Measurements from ENCODE around the gene TMEM86A. TPM values are rescaled to one million over a fixed set of nuclear protein-coding genes. Genes with fewer than 3 reads are reported as not detected.
A peak's percentile ranks its signal among the peaks of the same experiment; 100 is the strongest.

The TMEM86A gene
- total and polyA plus RNA-seq, 2 donors, result 1.9 TPM

GRCh38 chr11:18696638-18697225 lies 1.8 kb upstream of the TMEM86A start:
- H3K4me1 ChIP-seq (ENCODE audit: control insufficient read depth in 2 of 2, insufficient read depth in 2 of 2, low read length in 2 of 2), result peaks cover 9 to 17% of the 10 kb centered on the region in 2 donors
- H3K27ac ChIP-seq (ENCODE audit: low read depth in 1 of 2, low read length in 1 of 2), result no peak overlapping the region
- H3K9me3 ChIP-seq (ENCODE audit: control insufficient read depth in 2 of 2, insufficient read depth in 1 of 2, low read length in 1 of 2), result no peaks in the 10 kb centered on the region
- peaks cover 0 to 3% of the 10 kb centered on the region in 2 donors for H3K36me3 ChIP-seq (ENCODE audit: control insufficient read depth in 2 of 2, insufficient read depth in 2 of 2, low read length in 1 of 2)
- 94% methylated on average over 2 of the region's 2 CpGs for WGBS
- H3K4me3 ChIP-seq (ENCODE audit: low read length in 2 of 2), result no peak overlapping the region
- no peak for DNase-seq (ENCODE audit: low read depth in 6 of 9, low spot score in 9 of 9)
- H3K27me3 ChIP-seq (ENCODE audit: control insufficient read depth in 2 of 2, insufficient read depth in 1 of 2, low read length in 1 of 2), result peaks cover 0 to 5% of the 10 kb centered on the region in 2 donors

DNA sequence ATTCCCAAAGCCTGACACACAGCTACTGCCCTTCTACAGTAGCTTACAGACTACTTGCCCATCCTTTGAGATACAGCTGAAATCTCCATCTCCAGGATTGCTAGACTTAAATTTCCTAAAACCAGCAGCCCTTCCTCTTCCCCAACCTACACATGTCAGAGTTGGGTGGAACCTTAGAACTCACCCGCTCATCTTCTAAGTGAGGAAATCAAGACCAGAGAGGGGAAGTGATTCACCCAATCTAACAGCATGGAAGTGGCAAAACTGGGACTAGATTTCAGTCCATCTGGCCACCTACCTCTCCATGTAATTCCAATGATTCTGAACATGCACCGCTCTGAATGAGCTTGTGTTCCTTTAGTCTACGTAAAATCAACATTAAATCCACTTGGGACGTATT lies 1.0 kb upstream of the TMEM86A start:
- peaks cover 9 to 17% of the 10 kb centered on the region in 2 donors for H3K4me1 ChIP-seq (ENCODE audit: control insufficient read depth in 2 of 2, insufficient read depth in 2 of 2, low read length in 2 of 2)
- H3K27ac ChIP-seq (ENCODE audit: low read depth in 1 of 2, low read length in 1 of 2), result no peak overlapping the region
- no peak for DNase-seq (ENCODE audit: low read depth in 6 of 9, low spot score in 9 of 9)
- whole genome bisulfite sequencing, result 97% methylated on average over 4 of the region's 4 CpGs
- peaks cover 0 to 4% of the 10 kb centered on the region in 2 donors for H3K36me3 ChIP-seq (ENCODE audit: control insufficient read depth in 2 of 2, insufficient read depth in 2 of 2, low read length in 1 of 2)
- H3K4me3 ChIP-seq (ENCODE audit: low read length in 2 of 2), result no peak overlapping the region
- peaks cover 0 to 5% of the 10 kb centered on the region in 2 donors for H3K27me3 ChIP-seq (ENCODE audit: control insufficient read depth in 2 of 2, insufficient read depth in 1 of 2, low read length in 1 of 2)
- no peaks in the 10 kb centered on the region for H3K9me3 ChIP-seq (ENCODE audit: control insufficient read depth in 2 of 2, insufficient read depth in 1 of 2, low read length in 1 of 2)

DNA sequence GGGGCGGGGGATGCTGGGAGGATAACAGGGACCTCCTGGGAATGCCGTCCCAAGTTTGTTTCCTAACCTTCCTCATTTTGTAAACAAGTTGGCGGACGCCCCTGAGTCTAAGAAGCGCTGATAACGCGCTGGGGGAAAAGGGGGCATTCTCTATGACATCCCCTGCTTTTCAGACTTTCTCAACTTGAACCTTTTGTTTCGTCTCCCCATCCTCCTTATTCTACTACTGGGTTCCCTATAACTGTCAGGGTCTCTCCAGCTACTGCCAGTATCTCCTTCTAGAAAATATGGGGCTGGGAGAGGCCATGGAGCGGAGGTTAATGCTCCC lies 654 bp downstream of the TMEM86A start:
- DNase-seq (ENCODE audit: low read depth in 6 of 9, low spot score in 9 of 9), result no peak
- Histone ChIP-seq H3K27ac (ENCODE audit: low read depth in 1 of 2, low read length in 1 of 2) (no peak overlapping the region), H3K36me3 (ENCODE audit: control insufficient read depth in 2 of 2, insufficient read depth in 2 of 2, low read length in 1 of 2) (peaks cover 0 to 7% of the 10 kb centered on the region in 2 donors), H3K9me3 (ENCODE audit: control insufficient read depth in 2 of 2, insufficient read depth in 1 of 2, low read length in 1 of 2) (no peaks in the 10 kb centered on the region), H3K27me3 (ENCODE audit: control insufficient read depth in 2 of 2, insufficient read depth in 1 of 2, low read length in 1 of 2) (peaks cover 0 to 12% of the 10 kb centered on the region in 2 donors), H3K4me3 (ENCODE audit: low read length in 2 of 2) (peak overlapping the region; percentile 53 to 85), H3K4me1 (ENCODE audit: control insufficient read depth in 2 of 2, insufficient read depth in 2 of 2, low read length in 2 of 2) (peaks cover 9 to 17% of the 10 kb centered on the region in 2 donors)
- WGBS, result 26% methylated on average over 9 of the region's 9 CpGs

DNA sequence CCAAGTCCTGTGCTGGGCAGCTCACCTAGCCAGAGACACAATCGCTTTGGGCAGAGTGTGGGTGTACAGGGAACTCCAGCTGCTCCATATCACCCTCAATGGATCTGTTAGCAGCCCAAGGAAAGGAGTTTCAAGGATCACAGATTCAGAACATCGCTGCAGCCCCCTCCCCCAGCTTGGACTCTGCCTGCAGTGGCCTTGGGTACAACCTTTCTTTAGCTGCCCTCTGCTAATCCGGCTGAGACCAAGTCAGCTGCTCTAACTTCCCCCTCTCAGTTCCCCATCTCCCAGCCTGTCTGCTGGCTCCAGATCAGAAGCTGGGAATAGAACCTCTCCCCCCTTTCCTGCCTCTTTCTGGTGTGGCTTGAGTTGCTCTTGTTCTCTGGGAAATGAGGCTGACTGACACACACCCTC lies 1.3 kb downstream of the TMEM86A start:
- 80% methylated on average over 3 of the region's 3 CpGs for WGBS
- no peak overlapping the region for H3K4me3 ChIP-seq (ENCODE audit: low read length in 2 of 2)
- H3K36me3 ChIP-seq (ENCODE audit: control insufficient read depth in 2 of 2, insufficient read depth in 2 of 2, low read length in 1 of 2), result peaks cover 0 to 7% of the 10 kb centered on the region in 2 donors
- H3K4me1 ChIP-seq (ENCODE audit: control insufficient read depth in 2 of 2, insufficient read depth in 2 of 2, low read length in 2 of 2), result peaks cover 9 to 17% of the 10 kb centered on the region in 2 donors
- no peak overlapping the region for H3K27ac ChIP-seq (ENCODE audit: low read depth in 1 of 2, low read length in 1 of 2)
- DNase-seq (ENCODE audit: low read depth in 6 of 9, low spot score in 9 of 9), result no peak
- peaks cover 0 to 16% of the 10 kb centered on the region in 2 donors for H3K27me3 ChIP-seq (ENCODE audit: control insufficient read depth in 2 of 2, insufficient read depth in 1 of 2, low read length in 1 of 2)
- H3K9me3 ChIP-seq (ENCODE audit: control insufficient read depth in 2 of 2, insufficient read depth in 1 of 2, low read length in 1 of 2), result no peaks in the 10 kb centered on the region

DNA sequence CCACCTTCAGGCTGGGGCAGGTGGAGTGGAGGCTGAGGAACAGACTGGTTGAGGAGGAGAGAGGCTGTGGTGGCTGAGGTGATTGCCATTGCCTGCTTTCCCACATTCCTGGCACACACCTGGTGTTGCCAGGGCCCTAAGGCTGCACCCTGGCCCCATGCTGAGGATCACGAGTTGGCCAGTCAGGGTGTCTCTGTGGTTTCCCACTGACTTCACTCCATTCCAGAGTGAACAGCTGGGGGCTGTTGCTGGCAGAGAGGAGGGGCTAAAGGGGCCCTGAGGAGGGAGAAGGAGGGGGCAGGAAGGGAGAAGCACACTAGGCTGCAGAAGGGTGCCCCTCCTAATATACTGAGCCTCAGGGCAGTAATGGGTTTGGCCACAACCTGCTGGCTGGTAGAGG lies 1.8 kb downstream of the TMEM86A start:
- DNase-seq (ENCODE audit: low read depth in 6 of 9, low spot score in 9 of 9), result no peak
- Histone ChIP-seq H3K9me3 (ENCODE audit: control insufficient read depth in 2 of 2, insufficient read depth in 1 of 2, low read length in 1 of 2) (no peaks in the 10 kb centered on the region), H3K36me3 (ENCODE audit: control insufficient read depth in 2 of 2, insufficient read depth in 2 of 2, low read length in 1 of 2) (peaks cover 0 to 7% of the 10 kb centered on the region in 2 donors), H3K27ac (ENCODE audit: low read depth in 1 of 2, low read length in 1 of 2) (no peak overlapping the region), H3K27me3 (ENCODE audit: control insufficient read depth in 2 of 2, insufficient read depth in 1 of 2, low read length in 1 of 2) (peaks cover 0 to 21% of the 10 kb centered on the region in 2 donors), H3K4me3 (ENCODE audit: low read length in 2 of 2) (no peak overlapping the region), H3K4me1 (ENCODE audit: control insufficient read depth in 2 of 2, insufficient read depth in 2 of 2, low read length in 2 of 2) (peaks cover 9 to 17% of the 10 kb centered on the region in 2 donors)
- WGBS, result 3% methylated on average over 1 of the region's 1 CpG

- no peak overlapping the region for H3K27ac ChIP-seq (ENCODE audit: low read depth in 1 of 2, low read length in 1 of 2)
- H3K36me3 ChIP-seq (ENCODE audit: control insufficient read depth in 2 of 2, insufficient read depth in 2 of 2, low read length in 1 of 2), result peaks cover 0 to 7% of the 10 kb centered on the region in 2 donors
- WGBS, result 97% methylated on average over 7 of the region's 7 CpGs
- peaks cover 2 to 26% of the 10 kb centered on the region in 2 donors for H3K27me3 ChIP-seq (ENCODE audit: control insufficient read depth in 2 of 2, insufficient read depth in 1 of 2, low read length in 1 of 2)
- no peak for DNase-seq (ENCODE audit: low read depth in 6 of 9, low spot score in 9 of 9)
- H3K9me3 ChIP-seq (ENCODE audit: control insufficient read depth in 2 of 2, insufficient read depth in 1 of 2, low read length in 1 of 2), result no peaks in the 10 kb centered on the region
- H3K4me3 ChIP-seq (ENCODE audit: low read length in 2 of 2), result no peak overlapping the region
- H3K4me1 ChIP-seq (ENCODE audit: control insufficient read depth in 2 of 2, insufficient read depth in 2 of 2, low read length in 2 of 2), result peaks cover 11 to 21% of the 10 kb centered on the region in 2 donors
These were observed 2.3 kb downstream of the TMEM86A start for GRCh38 chr11:18700872-18701271.

DNA sequence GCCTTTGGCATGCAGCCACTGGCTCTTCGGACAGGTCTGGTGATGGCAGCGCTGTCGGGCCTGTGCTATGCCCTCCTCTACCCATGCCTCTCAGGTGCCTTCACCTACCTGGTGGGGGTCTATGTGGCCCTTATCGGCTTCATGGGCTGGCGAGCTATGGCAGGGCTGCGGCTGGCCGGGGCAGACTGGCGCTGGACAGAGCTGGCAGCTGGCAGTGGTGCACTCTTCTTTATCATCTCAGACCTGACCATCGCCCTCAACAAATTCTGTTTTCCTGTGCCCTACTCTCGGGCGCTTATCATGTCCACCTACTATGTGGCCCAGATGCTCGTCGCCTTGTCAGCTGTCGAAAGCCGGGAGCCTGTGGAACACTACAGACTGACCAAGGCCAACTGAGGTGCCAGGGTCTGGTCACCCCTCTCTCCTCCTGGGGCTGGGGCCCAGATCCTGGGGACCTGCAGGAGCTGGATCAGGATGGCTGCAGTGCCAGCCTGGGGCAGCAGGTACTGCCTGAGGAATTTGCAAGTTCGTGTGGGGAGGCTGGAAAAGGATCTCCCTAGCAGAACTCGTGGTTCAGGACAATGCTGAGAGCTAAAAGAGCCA lies 3.1 kb downstream of the TMEM86A start:
- Histone ChIP-seq H3K27ac (ENCODE audit: low read depth in 1 of 2, low read length in 1 of 2) (no peak overlapping the region), H3K9me3 (ENCODE audit: control insufficient read depth in 2 of 2, insufficient read depth in 1 of 2, low read length in 1 of 2) (no peaks in the 10 kb centered on the region), H3K27me3 (ENCODE audit: control insufficient read depth in 2 of 2, insufficient read depth in 1 of 2, low read length in 1 of 2) (peaks cover 3 to 32% of the 10 kb centered on the region in 2 donors), H3K4me3 (ENCODE audit: low read length in 2 of 2) (no peak overlapping the region), H3K36me3 (ENCODE audit: control insufficient read depth in 2 of 2, insufficient read depth in 2 of 2, low read length in 1 of 2) (peaks cover 0 to 7% of the 10 kb centered on the region in 2 donors), H3K4me1 (ENCODE audit: control insufficient read depth in 2 of 2, insufficient read depth in 2 of 2, low read length in 2 of 2) (peaks cover 13 to 28% of the 10 kb centered on the region in 2 donors)
- no peak for DNase-seq (ENCODE audit: low read depth in 6 of 9, low spot score in 9 of 9)
- WGBS, result 98% methylated on average over 17 of the region's 17 CpGs

- DNase-seq (ENCODE audit: low read depth in 6 of 9, low spot score in 9 of 9), result no peak
- Histone ChIP-seq H3K4me1 (ENCODE audit: control insufficient read depth in 2 of 2, insufficient read depth in 2 of 2, low read length in 2 of 2) (peaks cover 12 to 28% of the 10 kb centered on the region in 2 donors), H3K36me3 (ENCODE audit: control insufficient read depth in 2 of 2, insufficient read depth in 2 of 2, low read length in 1 of 2) (peaks cover 0 to 7% of the 10 kb centered on the region in 2 donors), H3K27ac (ENCODE audit: low read depth in 1 of 2, low read length in 1 of 2) (no peak overlapping the region), H3K9me3 (ENCODE audit: control insufficient read depth in 2 of 2, insufficient read depth in 1 of 2, low read length in 1 of 2) (no peaks in the 10 kb centered on the region), H3K4me3 (ENCODE audit: low read length in 2 of 2) (no peak overlapping the region), H3K27me3 (ENCODE audit: control insufficient read depth in 2 of 2, insufficient read depth in 1 of 2, low read length in 1 of 2) (peaks cover 6 to 46% of the 10 kb centered on the region in 2 donors)
- 91% methylated on average over 2 of the region's 2 CpGs for WGBS
These were observed 4.6 kb downstream of the TMEM86A start for GRCh38 chr11:18703001-18703763.

- no peak overlapping the region for H3K4me3 ChIP-seq (ENCODE audit: low read length in 2 of 2)
- H3K27ac ChIP-seq (ENCODE audit: low read depth in 1 of 2, low read length in 1 of 2), result no peak overlapping the region
- no peaks in the 10 kb centered on the region for H3K9me3 ChIP-seq (ENCODE audit: control insufficient read depth in 2 of 2, insufficient read depth in 1 of 2, low read length in 1 of 2)
- peaks cover 0 to 7% of the 10 kb centered on the region in 2 donors for H3K36me3 ChIP-seq (ENCODE audit: control insufficient read depth in 2 of 2, insufficient read depth in 2 of 2, low read length in 1 of 2)
- peaks cover 9 to 24% of the 10 kb centered on the region in 2 donors for H3K4me1 ChIP-seq (ENCODE audit: control insufficient read depth in 2 of 2, insufficient read depth in 2 of 2, low read length in 2 of 2)
- no peak for DNase-seq (ENCODE audit: low read depth in 6 of 9, low spot score in 9 of 9)
- 84% methylated on average over 5 of the region's 5 CpGs for WGBS
- peaks cover 6 to 51% of the 10 kb centered on the region in 2 donors for H3K27me3 ChIP-seq (ENCODE audit: control insufficient read depth in 2 of 2, insufficient read depth in 1 of 2, low read length in 1 of 2)
These were observed 5.6 kb downstream of the TMEM86A start for GRCh38 chr11:18704045-18704645.

Data from thymus (tissue), 11 donors.